Myocyte (in vitro differentiated cells): ENCODE data around the gene ACIN1. TPM values are rescaled to one million over a fixed set of nuclear protein-coding genes. Genes with fewer than 3 reads are reported as not detected.
"Not testable (repeated sequence)": the region's sequence is repeated elsewhere in the genome, so short reads cannot be mapped to it uniquely, and the experiment has no call there.

Experiments used
- DNase-seq: peaks from one replicate; pipeline ENCODE4 v3.0.0-alpha.2; 2012; ENCODE audit warnings: low read depth
- total RNA-seq: library from RNA; depleted of rRNA; stranded (reverse); fragments of >200 nt; gene quantifications from 2 replicates; pipeline ENCODE4 v1.2.3, GENCODE V29; 2014

Gene ACIN1
- total RNA-seq, 1 donor from 2014 or later: 90.4 TPM

DNA sequence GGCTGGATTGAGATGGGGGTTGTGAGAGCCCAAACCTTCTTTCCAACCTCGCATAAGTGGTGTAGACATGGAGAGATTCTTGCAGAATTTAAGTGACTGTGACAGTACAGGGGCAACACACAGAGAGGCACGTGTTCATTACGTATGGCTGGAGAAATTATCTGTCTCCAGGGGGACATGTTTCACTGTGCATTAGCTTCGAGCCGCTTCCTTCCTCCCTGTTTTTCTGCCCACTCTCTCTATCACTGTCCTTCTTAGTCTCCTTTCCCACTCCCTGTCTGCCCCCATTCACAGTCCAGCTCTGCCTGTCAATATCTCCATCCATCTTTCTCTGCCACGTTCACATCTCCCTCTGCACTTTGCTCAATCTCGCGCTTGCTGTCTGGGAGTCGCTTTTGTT lies 73.5 kb downstream of the ACIN1 start:
- DNase-seq: no peak

DNA sequence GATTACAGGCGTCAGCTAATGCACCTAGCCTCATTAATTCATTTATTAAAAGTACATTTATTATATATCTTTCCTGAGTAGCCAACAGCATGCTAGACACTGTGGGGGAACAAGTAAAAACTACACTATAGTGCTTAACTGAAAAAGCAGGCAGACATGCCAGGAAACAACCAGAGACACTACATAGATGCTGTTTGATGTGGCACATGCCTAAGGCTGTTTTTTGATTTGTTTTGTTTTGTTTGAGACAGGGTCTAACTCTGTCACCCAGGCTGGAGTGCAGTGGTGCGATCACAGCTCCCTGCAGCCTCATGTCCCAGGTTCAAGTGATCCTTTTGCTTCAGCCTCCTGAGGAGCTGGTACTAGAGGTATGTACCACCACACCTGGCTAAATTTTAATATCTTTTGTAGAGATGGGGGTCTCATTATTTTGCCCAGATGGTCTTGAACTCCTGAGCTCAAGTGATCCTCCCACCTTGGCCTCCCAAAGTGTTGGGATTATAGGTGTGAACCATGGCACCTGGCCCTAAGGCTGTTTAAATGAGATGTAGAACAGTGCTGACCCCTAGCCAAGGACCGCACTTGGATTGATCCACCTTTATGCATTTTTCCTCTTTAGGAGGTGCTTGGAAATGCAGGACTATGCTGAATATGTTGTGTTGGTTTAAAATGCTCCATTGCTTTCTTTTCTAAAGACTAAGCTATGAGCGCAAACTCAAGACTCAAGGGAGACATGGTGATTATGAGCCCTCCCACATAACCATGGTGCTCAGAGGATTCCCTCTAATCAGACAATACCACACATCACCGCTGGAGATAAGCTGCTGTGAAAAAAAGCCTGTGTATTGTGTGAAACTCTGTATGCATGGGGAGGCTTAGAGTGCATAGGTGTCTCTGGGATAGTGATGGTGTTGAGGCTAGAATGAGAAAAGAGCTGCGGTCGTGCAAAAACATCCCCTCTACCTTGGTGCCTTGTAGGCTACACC lies 74.5 kb downstream of the ACIN1 start:
- DNase-seq: no peak

DNA sequence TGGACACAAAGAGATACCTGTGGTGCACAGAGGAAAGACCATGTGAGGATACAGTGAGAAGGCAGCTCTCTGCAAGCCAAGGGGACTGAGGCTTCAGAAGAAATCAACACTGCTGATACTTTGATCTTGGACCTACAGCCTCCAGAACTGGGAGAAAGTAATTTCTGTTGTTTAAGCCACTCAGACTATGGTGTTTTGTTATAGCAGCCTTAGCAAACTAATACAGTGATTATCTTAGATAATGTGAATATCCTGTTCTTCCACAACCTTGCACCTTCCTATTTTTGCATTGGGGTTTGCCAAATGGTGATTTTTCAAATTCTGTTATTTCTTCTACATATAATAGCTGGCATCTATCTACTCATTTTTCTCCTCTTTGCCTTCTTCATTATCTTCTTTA lies 76.8 kb downstream of the ACIN1 start:
- no peak for DNase-seq

DNA sequence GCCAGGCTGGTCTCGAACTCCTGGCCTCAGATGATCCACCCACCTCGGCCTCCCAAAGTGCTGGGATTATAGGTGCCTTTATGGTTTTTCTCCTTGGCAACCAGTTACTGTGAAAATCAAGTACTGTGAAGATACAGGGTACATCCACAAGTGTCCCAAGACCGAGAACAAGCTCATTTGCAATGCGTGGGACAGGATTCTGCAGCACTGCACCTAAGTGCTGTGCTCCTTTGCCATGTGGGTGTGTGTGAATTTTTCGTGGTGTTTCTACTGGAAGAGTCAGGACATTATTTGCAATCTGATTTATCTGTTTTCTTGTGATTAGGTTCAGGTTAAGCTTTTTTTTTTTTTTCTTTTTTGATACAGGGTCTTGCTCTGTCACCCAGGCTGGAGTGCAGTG lies 77.8 kb downstream of the ACIN1 start:
- no peak for DNase-seq

DNA sequence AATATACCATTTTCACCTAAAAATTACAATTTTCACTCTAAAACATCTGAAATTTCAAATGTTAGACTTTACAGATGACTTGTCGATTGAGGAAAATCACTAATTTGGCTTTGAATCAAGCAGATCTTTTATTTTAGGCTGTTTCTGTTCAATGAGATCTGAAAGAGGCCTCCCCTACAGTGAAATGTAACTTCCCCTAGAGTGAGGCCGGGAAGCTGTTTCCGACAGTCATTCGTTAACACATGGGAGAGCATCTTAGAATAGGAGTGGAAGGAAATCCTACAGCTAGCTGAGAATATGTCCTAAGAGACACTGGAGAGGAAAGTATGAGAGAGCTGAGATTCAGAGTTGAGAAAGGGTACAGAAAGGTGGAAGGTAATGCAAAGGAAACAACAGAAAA lies 79.3 kb downstream of the ACIN1 start:
- no peak for DNase-seq

DNA sequence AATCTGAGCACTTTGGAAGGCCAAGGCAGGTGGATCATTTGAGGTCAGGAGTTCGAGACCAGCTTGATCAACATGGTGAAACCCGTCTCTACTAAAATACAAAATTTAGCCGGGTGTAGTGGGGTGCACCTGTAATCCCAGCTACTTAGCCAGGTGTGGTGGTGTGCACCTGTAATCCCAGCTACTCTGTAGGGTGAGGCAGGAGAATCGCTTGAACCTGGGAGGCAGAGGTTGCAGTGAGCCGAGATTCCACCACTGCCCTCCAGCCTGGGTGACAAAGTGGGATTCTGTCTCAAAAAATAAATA lies 81.2 kb downstream of the ACIN1 start:
- DNase-seq: not testable (repeated sequence)

DNA sequence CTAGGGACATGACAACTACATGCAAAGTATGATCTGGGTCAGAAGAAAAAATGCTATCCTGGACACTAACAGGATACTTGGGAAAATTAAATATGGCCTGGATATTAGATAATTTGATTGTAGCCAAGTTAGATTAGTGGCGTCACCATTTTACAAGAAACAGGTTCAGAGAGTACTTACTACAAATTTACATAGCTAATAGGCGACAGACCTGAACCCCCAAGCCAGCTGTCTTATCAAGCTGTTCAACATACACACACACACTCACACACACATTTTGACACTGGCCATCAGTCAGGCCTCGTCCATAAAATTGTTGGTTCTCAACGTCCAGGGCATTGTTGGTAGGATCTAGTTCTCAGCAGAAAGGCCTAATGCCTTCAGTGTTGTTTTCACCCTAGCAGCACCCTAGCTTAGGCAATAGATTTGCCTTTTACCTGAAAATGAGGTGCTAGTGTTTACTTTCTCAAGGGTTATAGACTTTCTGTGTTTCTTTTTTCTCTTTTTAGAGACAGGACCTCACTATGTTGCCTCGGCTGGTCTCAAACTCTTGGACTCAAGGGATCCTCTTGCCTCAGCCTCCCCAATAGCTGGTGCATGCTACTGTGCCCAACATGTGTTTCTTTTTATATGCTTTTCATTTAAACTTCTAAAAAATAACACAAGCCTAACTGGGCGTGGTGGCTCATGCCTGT lies 81.7 kb downstream of the ACIN1 start:
- no peak for DNase-seq

DNA sequence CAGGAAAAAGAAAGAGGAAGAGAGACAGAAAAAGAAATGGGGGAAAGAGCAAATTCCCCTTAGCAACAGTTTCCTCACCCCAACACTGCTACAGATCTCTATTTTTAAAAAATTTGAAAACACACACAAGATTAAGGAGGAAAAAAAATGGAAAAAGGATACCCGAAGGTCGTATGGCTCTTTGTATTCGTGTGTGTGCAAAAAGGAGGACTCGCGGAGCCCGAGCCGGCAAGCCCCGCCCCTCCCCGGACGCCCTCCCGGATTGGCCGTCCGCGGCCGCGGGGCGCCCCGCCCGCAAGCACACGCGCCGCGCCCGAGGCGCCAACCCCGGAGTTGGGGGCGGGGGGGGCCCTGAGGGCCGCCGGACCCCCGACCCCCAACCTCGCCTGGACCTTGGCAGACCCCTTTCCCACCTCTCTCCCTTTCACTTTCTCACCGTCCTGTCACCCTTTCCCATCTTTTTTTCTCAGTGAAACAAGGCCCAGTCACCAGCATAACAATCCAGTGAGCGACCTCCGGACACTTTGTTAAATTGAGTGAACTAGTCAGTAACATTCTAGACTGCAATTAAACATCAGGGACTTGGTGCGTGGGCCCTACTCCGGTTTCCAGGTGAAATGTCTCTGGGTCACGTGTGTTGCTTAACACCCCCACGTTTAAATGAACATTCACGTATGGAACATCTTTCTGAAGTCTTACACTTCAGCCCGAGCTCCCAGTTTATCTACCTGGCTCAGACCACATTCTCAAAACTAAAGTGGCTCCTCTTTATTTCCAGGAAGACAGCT lies 84.8 kb downstream of the ACIN1 start, which contains the start of gene C14orf93:
Gene C14orf93, minus strand, starts transcription at position 205 of the 788 bp plus-strand sequence. CDS start 11,120 bp downstream, outside the sequence.
- DNase-seq: peak; percentile 68

DNA sequence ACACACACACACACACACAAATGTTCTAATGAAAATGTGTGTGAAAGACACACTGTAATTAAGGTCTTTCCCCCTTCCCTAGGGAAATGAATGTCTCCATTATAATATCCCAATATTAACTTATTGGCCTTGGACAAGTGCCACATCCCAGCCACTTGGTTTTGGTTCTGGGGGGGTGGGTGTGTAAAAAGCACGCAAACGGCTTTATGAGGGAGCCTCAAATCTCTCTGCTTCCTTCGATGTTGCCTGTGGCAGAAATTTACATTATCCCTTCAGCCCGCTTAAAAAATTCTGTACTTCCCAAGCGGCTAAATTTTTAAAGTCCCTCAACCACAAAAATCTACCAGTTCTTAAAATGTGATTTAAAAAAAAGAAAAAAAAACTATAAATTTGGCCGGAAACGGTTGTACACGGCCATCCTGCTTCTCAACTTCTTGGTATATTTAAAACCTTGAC lies 85.4 kb downstream of the ACIN1 start:
- DNase-seq: no peak

DNA sequence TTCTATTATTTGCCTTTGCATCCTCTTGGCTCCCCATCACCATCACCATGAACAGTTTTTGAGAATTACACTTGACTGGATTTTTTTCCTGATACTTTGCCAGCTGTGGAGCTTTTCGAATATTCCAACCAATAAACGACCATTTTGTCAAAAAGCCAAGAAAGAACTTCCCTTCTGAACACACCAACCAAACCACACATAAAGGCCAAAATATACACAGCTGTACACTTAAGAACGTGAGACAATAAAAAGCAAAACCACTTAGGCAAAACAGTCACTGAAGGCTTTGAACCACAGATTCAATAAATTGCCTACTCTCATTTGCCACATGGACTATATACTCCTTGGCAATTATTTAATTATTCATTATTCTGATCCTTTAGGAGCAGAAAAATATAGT lies 86.1 kb downstream of the ACIN1 start:
- no peak for DNase-seq

Other genes starting within 250 kb of the ACIN1 start
- gene LRP10, start 223.4 kb downstream of the ACIN1 start, total RNA-seq: 81.6 and 106 TPM in 2 replicates
- gene REM2, start 211.9 kb downstream of the ACIN1 start, total RNA-seq: 0.42 and 0.78 TPM in 2 replicates
- 74.9 and 440 TPM in 2 replicates for gene RBM23, start 176.0 kb downstream of the ACIN1 start, total RNA-seq
- gene PRMT5, start 165.8 kb downstream of the ACIN1 start, total RNA-seq: 64.1 and 75.9 TPM in 2 replicates
- gene HAUS4, start 138.0 kb downstream of the ACIN1 start, total RNA-seq: 17.4 and 21.2 TPM in 2 replicates
- 150 and 178 TPM in 2 replicates for gene AJUBA, start 112.6 kb downstream of the ACIN1 start, total RNA-seq
- gene C14orf93, start 85.0 kb downstream of the ACIN1 start, total RNA-seq: 5.5 and 7.2 TPM in 2 replicates
- 250 and 303 TPM in 2 replicates for gene PSMB5, start 60.2 kb downstream of the ACIN1 start, total RNA-seq
- gene PSMB11, start 52.9 kb downstream of the ACIN1 start, total RNA-seq: not detected in 2 replicates
- gene CDH24, start 37.6 kb downstream of the ACIN1 start, total RNA-seq: 3.2 and 3.7 TPM in 2 replicates
- 28.9 and 40.7 TPM in 2 replicates for gene C14orf119, start 369 bp upstream of the ACIN1 start, total RNA-seq
- gene CIROP, start 9.9 kb upstream of the ACIN1 start, total RNA-seq: not detected in 2 replicates
- not detected in 2 replicates for gene CEBPE, start 24.1 kb upstream of the ACIN1 start, total RNA-seq
- gene SLC7A8, start 88.5 kb upstream of the ACIN1 start, total RNA-seq: 1.7 and 4.8 TPM in 2 replicates
- gene RNF212B, start 142.8 kb upstream of the ACIN1 start, total RNA-seq: not detected in 2 replicates
- 7.1 and 8.7 TPM in 2 replicates for gene HOMEZ, start 191.0 kb upstream of the ACIN1 start, total RNA-seq
- 6.1 and 8.1 TPM in 2 replicates for gene PPP1R3E, start 207.7 kb upstream of the ACIN1 start, total RNA-seq
- 19.4 and 22.0 TPM in 2 replicates for gene BCL2L2, start 211.7 kb upstream of the ACIN1 start, total RNA-seq
- 90.2 and 90.5 TPM in 2 replicates for gene PABPN1, start 226.3 kb upstream of the ACIN1 start, total RNA-seq